IPS-18a (cell line): Measurements from ENCODE around the gene PACRGL.

Experiments
- H3K27ac ChIP-seq: one replicate; pipeline ENCODE4 v1.5.1; 2013; ENCODE audit warnings: low read length
- H3K27me3 ChIP-seq: one replicate; pipeline ENCODE4 v1.6.1; 2013; ENCODE audit warnings: mild to moderate bottlenecking, low read length; ENCODE audit not compliant: control insufficient read depth, insufficient read depth
- H3K36me3 ChIP-seq: one replicate; pipeline ENCODE4 v1.6.1; 2013; ENCODE audit warnings: low read depth, low read length; ENCODE audit not compliant: control insufficient read depth
- H3K4me1 ChIP-seq: one replicate; pipeline ENCODE4 v1.6.1; 2013; ENCODE audit warnings: low read depth, low read length; ENCODE audit not compliant: control insufficient read depth
- H3K4me3 ChIP-seq: one replicate; pipeline ENCODE4 v1.5.1; 2013; ENCODE audit warnings: low read length
- H3K9ac ChIP-seq: one replicate; pipeline ENCODE4 v1.6.1; 2013; ENCODE audit warnings: mild to moderate bottlenecking, low read length, moderate library complexity
- H3K9me3 ChIP-seq: one replicate; pipeline ENCODE4 v1.6.1; 2013; ENCODE audit warnings: low read depth, low read length; ENCODE audit not compliant: control insufficient read depth

Gene PACRGL

GRCh38 chr4:20787940-20788665 lies 87.8 kb downstream of the PACRGL start:
- no peaks in the 10 kb centered on the region for H3K27me3 ChIP-seq
- H3K4me1 ChIP-seq, result no peaks in the 10 kb centered on the region
- no peak overlapping the region for H3K9ac ChIP-seq
- H3K4me3 ChIP-seq, result no peak overlapping the region
- H3K9me3 ChIP-seq, result no peaks in the 10 kb centered on the region
- H3K36me3 ChIP-seq, result no peaks in the 10 kb centered on the region
- H3K27ac ChIP-seq, result no peak overlapping the region
